SK-N-DZ (cell line): ENCODE data around the gene NXPE2.

Experiments
- DNase-seq: peaks from one replicate; pipeline ENCODE4 v3.0.0-alpha.2; 2015; ENCODE audit warnings: low spot score

The NXPE2 gene

DNA sequence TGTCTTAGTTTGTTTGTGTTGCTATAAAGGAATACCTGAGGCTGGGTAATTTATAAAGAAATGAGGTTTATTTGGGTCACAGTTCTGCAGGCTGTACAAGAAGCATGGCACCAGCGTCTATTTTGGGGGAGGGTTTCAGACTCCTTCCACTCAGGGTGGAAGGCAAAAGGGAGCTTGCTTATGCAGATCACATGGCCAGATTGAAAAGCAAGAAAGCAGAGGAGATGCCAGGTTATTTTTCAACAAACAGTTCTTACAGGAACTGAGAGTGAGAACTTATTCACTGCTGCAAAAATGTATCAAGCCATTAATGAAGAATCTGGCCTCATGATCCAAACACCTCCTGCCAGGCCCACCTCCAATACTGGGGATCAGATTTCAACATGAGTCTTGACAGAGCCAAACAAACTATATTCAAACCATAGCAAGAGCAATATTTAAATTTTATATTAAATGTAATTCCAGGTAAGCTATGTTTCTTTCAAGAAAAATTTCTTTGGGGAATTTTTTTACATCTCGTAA lies 66.9 kb downstream of the NXPE2 start:
- DNase-seq, result no peak

DNA sequence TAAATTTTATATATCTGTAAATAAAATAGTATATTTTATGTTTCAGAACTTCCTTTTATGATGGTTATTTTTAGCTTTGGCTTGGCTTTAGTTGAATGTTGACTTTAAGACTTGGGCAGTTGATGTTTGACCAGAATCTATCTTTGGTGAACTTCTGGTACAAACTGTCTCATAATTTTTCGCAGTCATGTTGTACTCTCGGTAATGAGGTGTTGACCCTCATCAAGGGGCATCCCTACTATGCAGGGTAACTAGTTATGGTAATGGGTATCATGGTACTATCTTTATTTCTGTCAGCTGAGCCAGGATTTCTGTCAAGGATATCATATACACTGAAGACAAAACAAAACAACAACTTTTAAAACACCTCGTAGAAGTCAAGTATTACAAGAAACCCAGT lies 67.7 kb downstream of the NXPE2 start:
- no peak for DNase-seq
